ENCODE measurements around the gene NT5C3A. TPM values are rescaled to one million over a fixed set of nuclear protein-coding genes. Genes with fewer than 3 reads are reported as not detected.

NT5C3A gene
- total and polyA plus RNA-seq, 2 of the 8 experiments (the other 6 are each of a cell fraction or from before 2014, with no cell fraction given): 7.5 to 22.7 TPM

DNA sequence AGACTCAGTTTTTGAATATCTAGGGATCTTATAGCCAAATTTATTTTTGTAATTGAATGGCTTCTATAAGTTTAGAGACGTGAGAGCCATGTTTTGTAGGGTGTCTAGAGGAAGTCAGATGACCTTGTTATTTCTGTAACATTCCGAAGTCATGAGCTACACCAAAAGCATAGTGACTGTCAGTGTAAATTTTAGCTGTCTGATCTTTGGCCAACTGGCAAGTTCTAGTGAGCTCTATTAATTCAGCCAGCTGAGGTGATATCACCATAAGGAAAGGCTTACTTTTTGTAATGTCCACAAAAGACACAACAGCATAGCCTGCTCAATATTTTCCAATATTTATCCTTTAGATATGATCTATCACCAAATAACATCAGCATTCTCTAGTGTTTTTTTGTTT lies 9.9 kb upstream of the NT5C3A start:
- H3K27ac ChIP-seq (ENCODE audit: low read depth, low read length): no peak overlapping the region
- no peak overlapping the region for H4K8ac ChIP-seq (ENCODE audit: extremely low read depth, insufficient read depth, low read length)
- no peak overlapping the region for H4K5ac ChIP-seq (ENCODE audit: insufficient read length, low read depth, low read length)
- POLR2A ChIA-PET (ENCODE audit: partially characterized antibody): interaction anchor here (1.1 kb wide), 1 partner anchor 10 kb away, joined by 3 read pairs; the partner anchor contains the start of gene NT5C3A
- no peak overlapping the region for H2BK20ac ChIP-seq (ENCODE audit: low read length)
- TF ChIP-seq PHF8 (conservative IDR thresholded peaks at IDR 0.05; ENCODE audit: low read depth, low read length): no peak
- TF ChIP-seq POLR2AphosphoS5 (IDR thresholded peaks at IDR 0.05; ENCODE audit: low read depth, low read length): no peak
- TF ChIP-seq, protein P1, sequence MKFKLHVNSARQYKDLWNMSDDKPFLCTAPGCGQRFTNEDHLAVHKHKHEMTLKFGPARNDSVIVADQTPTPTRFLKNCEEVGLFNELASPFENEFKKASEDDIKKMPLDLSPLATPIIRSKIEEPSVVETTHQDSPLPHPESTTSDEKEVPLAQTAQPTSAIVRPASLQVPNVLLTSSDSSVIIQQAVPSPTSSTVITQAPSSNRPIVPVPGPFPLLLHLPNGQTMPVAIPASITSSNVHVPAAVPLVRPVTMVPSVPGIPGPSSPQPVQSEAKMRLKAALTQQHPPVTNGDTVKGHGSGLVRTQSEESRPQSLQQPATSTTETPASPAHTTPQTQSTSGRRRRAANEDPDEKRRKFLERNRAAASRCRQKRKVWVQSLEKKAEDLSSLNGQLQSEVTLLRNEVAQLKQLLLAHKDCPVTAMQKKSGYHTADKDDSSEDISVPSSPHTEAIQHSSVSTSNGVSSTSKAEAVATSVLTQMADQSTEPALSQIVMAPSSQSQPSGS (IDR thresholded peaks at IDR 0.05; ENCODE audit: low read length): no peak
- TF ChIP-seq TBP (IDR thresholded peaks at IDR 0.05; ENCODE audit: low read depth, low read length): no peak
- no peak for TF ChIP-seq TEAD4 (IDR thresholded peaks at IDR 0.05; ENCODE audit: low read depth, low read length)
- no peak for TF ChIP-seq SRF (IDR thresholded peaks at IDR 0.05; ENCODE audit: low read depth, low read length)
- no peak overlapping the region for H3K4ac ChIP-seq (replicated peaks; ENCODE audit: insufficient read length, low read depth, low read length)
- no peak overlapping the region for H3K18ac ChIP-seq (ENCODE audit: extremely low read depth, low read length)
- H3K23ac ChIP-seq (ENCODE audit: insufficient read length): no peak overlapping the region
- DNase-seq (ENCODE audit: low read depth in 1 of 2, low spot score in 2 of 2): no peak
- no peak overlapping the region for H2BK15ac ChIP-seq (ENCODE audit: low read length)
- H4K91ac ChIP-seq (replicated peaks; ENCODE audit: insufficient read length, low read length): no peak overlapping the region
- H3K9me3 ChIP-seq (ENCODE audit: insufficient read depth in 2 of 2, low read depth in 1 of 2, low read length in 1 of 2): peaks cover 10 to 18% of the 10 kb centered on the region in 2 experiments; a peak in 3 of 4 replicates
- FAIRE-seq: no peak
- no peaks in the 10 kb centered on the region for H3K79me1 ChIP-seq (ENCODE audit: low read depth, low read length)
- H3K4me3 ChIP-seq (ENCODE audit: extremely low read depth in 1 of 4, insufficient read depth in 2 of 4, low read depth in 3 of 4, low read length in 4 of 4): no peak overlapping the region
- no peak overlapping the region for H3K14ac ChIP-seq (ENCODE audit: insufficient read length)
- no peaks in the 10 kb centered on the region for H3K23me2 ChIP-seq (ENCODE audit: low read depth, low read length)
- 85% methylated on average over 2 of the region's 2 CpGs; no CpG with 5 or more reads in 1 of the 2 experiments for WGBS, 2 experiments (ENCODE audit: extremely low coverage in 1 of 2, insufficient coverage in 1 of 2, insufficient read length in 1 of 2, insufficient replicate concordance in 2 of 2, low coverage in 1 of 2, low lambda C conversion rate in 2 of 2, missing lambda C conversion rate in 1 of 2)
- H3K79me2 ChIP-seq (ENCODE audit: control insufficient read depth in 1 of 2, insufficient read depth in 2 of 2, low read length in 2 of 2): no peaks in the 10 kb centered on the region
- no peak overlapping the region for H3K56ac ChIP-seq (replicated peaks; ENCODE audit: insufficient read length, low read depth, low read length)
- no peak overlapping the region for H2AK5ac ChIP-seq (ENCODE audit: low read depth, low read length)
- no peak overlapping the region for H2AFZ ChIP-seq (ENCODE audit: low read length)
- no peak overlapping the region for H2BK12ac ChIP-seq (ENCODE audit: low read depth, low read length)
- CTCF ChIA-PET (ENCODE audit: partially characterized antibody): interaction anchor here (0.8 to 1.2 kb wide), 2 partner anchors 19 to 37 kb away, joined by 3 to 5 read pairs; partner anchors contain the start of gene RP9
- no peaks in the 10 kb centered on the region for H4K20me1 ChIP-seq (replicated peaks in 1 of 2; ENCODE audit: control insufficient read depth in 1 of 2, insufficient read depth in 2 of 2, low read length in 2 of 2)
- H2BK5ac ChIP-seq (ENCODE audit: low read depth, low read length): no peak overlapping the region
- peaks cover 0 to 6% (median 3%) of the 10 kb centered on the region in 4 experiments; a peak in 3 of 7 replicates for H3K4me1 ChIP-seq (replicated peaks in 1 of 4; ENCODE audit: control insufficient read depth in 3 of 4, insufficient read depth in 4 of 4, low read length in 3 of 4)
- H3K27me3 ChIP-seq (replicated peaks in 1 of 4; ENCODE audit: control insufficient read depth in 3 of 4, extremely low read depth in 1 of 4, insufficient read depth in 3 of 4, low read length in 3 of 4): no peaks in the 10 kb centered on the region
- no peak overlapping the region for H3K4me2 ChIP-seq (ENCODE audit: insufficient read depth in 1 of 2, low read depth in 2 of 2, low read length in 2 of 2)
- H2BK120ac ChIP-seq (replicated peaks; ENCODE audit: low read depth, low read length): no peak overlapping the region
- no peaks in the 10 kb centered on the region for H3K36me3 ChIP-seq (ENCODE audit: control insufficient read depth in 2 of 4, insufficient read depth in 4 of 4, low read length in 3 of 4)
- no peak overlapping the region for H3K9ac ChIP-seq (replicated peaks in 1 of 4; ENCODE audit: extremely low read depth in 1 of 4, low read depth in 3 of 4, low read length in 3 of 4)

Data from H1 (cell line).